H9 (cell line): ENCODE measurements around the gene KIRREL3. TPM values are rescaled to one million over a fixed set of nuclear protein-coding genes. Genes with fewer than 3 reads are reported as not detected.

ENCODE experiments used
- DNase-seq: peaks from one replicate; pipeline ENCODE4 v3.0.0-alpha.2; 2017
- H2AFZ ChIP-seq: one replicate; pipeline ENCODE4 v1.6.1; 2013; ENCODE audit warnings: mild to moderate bottlenecking, low read length, control low read depth, moderate library complexity
- H2AK5ac ChIP-seq: 2 replicates; pipeline ENCODE4 v1.6.1; 2013; ENCODE audit warnings: low read length, control low read depth, mixed read lengths; ENCODE audit not compliant: insufficient read length
- H2BK120ac ChIP-seq: one replicate; pipeline ENCODE4 v1.6.1; 2013; ENCODE audit warnings: low read depth, mild to moderate bottlenecking, low read length, control low read depth, inconsistent platforms; ENCODE audit not compliant: poor library complexity, severe bottlenecking
- H2BK12ac ChIP-seq: 2 replicates; pipeline ENCODE4 v1.6.1; 2013; ENCODE audit warnings: low read length, control low read depth, mixed read lengths, low read depth; ENCODE audit not compliant: insufficient read length
- H2BK15ac ChIP-seq: 2 replicates; pipeline ENCODE4 v1.6.1; 2013; ENCODE audit warnings: low read depth, low read length, control low read depth
- H2BK20ac ChIP-seq: one replicate; pipeline ENCODE4 v1.6.1; 2013; ENCODE audit warnings: low read depth, mild to moderate bottlenecking, low read length, control low read depth, inconsistent platforms; ENCODE audit not compliant: poor library complexity, severe bottlenecking
- H2BK5ac ChIP-seq: 2 replicates; pipeline ENCODE4 v1.6.1; 2013; ENCODE audit warnings: low read length, control low read depth, mixed read lengths; ENCODE audit not compliant: insufficient read length
- H3K14ac ChIP-seq: 2 replicates; pipeline ENCODE4 v1.6.1; 2013; ENCODE audit warnings: low read length, control low read depth; ENCODE audit not compliant: insufficient read depth
- H3K18ac ChIP-seq: 2 replicates; pipeline ENCODE4 v1.6.1; 2013; ENCODE audit warnings: low read depth, mild to moderate bottlenecking, mixed read lengths, low read length, control low read depth; ENCODE audit not compliant: insufficient read length
- H3K23ac ChIP-seq: 2 replicates; pipeline ENCODE4 v1.6.1; 2013; ENCODE audit warnings: low read length, control low read depth, mixed read lengths, low read depth; ENCODE audit not compliant: insufficient read length
- H3K23me2 ChIP-seq: 2 replicates; pipeline ENCODE4 v1.6.1; 2013; ENCODE audit warnings: low read depth, mild to moderate bottlenecking, mixed read lengths, low read length, control low read depth; ENCODE audit not compliant: insufficient read length, poor library complexity, severe bottlenecking
- H3K27ac ChIP-seq: 2 replicates; pipeline ENCODE4 v1.5.1; 2013; ENCODE audit warnings: low read length, control low read depth, mixed read lengths, low read depth; ENCODE audit not compliant: insufficient read length
- H3K27me3 ChIP-seq: 2 replicates; pipeline ENCODE4 v1.6.1; 2013; ENCODE audit warnings: low read length, control low read depth, inconsistent platforms; ENCODE audit not compliant: insufficient read depth
- H3K4ac ChIP-seq: 2 replicates; pipeline ENCODE4 v1.6.1; 2013; ENCODE audit warnings: low read depth, mild to moderate bottlenecking, control low read depth, inconsistent platforms, low read length, moderate library complexity
- H3K4me1 ChIP-seq: 2 replicates; pipeline ENCODE4 v1.6.1; 2013; ENCODE audit warnings: low read length, control low read depth, inconsistent platforms; ENCODE audit not compliant: insufficient read depth
- H3K4me2 ChIP-seq: 2 replicates; pipeline ENCODE4 v1.6.1; 2013; ENCODE audit warnings: low read length, control low read depth, mixed read lengths; ENCODE audit not compliant: insufficient read length, insufficient read depth
- H3K56ac ChIP-seq: 2 replicates; pipeline ENCODE4 v1.6.1; 2013; ENCODE audit warnings: low read depth, mild to moderate bottlenecking, mixed read lengths, low read length, control low read depth; ENCODE audit not compliant: insufficient read length
- H3K79me1 ChIP-seq: 2 replicates; pipeline ENCODE4 v1.6.1; 2013; ENCODE audit warnings: low read depth, mild to moderate bottlenecking, moderate library complexity, low read length, control low read depth, inconsistent platforms; ENCODE audit not compliant: insufficient read depth, poor library complexity, severe bottlenecking
- H3K79me2 ChIP-seq: 2 replicates; pipeline ENCODE4 v1.6.1; 2013; ENCODE audit warnings: low read length, control low read depth, inconsistent platforms; ENCODE audit not compliant: insufficient read depth
- H3K9ac ChIP-seq: 2 replicates; pipeline ENCODE4 v1.6.1; 2013; ENCODE audit warnings: low read length, control low read depth, mixed read lengths; ENCODE audit not compliant: insufficient read length; ENCODE audit errors: extremely low read depth
- H3K9me3 ChIP-seq: one replicate; pipeline ENCODE4 v1.6.1; 2013; ENCODE audit warnings: low read depth, low read length, inconsistent platforms; ENCODE audit not compliant: control insufficient read depth
- H3T11ph ChIP-seq: one replicate; pipeline ENCODE4 v1.6.1; 2013; ENCODE audit warnings: mild to moderate bottlenecking, low read length, control low read depth, inconsistent platforms
- H4K20me1 ChIP-seq: one replicate; pipeline ENCODE4 v1.6.1; 2013; ENCODE audit not compliant: control insufficient read depth, insufficient read length, insufficient read depth
- H4K5ac ChIP-seq: 2 replicates; pipeline ENCODE4 v1.6.1; 2013; ENCODE audit warnings: low read depth, mild to moderate bottlenecking, mixed read lengths, low read length, control low read depth; ENCODE audit not compliant: insufficient read length
- H4K8ac ChIP-seq: replicated peaks from 2 replicates; pipeline ENCODE4 v1.6.1; 2013; ENCODE audit warnings: low read length, control low read depth, mixed read lengths, low read depth; ENCODE audit not compliant: insufficient read length
- H4K91ac ChIP-seq: 2 replicates; pipeline ENCODE4 v1.6.1; 2013; ENCODE audit warnings: low read depth, mild to moderate bottlenecking, moderate library complexity, mixed read lengths, low read length, control low read depth; ENCODE audit not compliant: insufficient read length
- H3K27ac Mint-ChIP-seq, 3 experiments: 2 replicates in 2 of 3; 3 replicates in 1 of 3; pipeline ENCODE4 v1.8.0; 2020 to 2021; ENCODE audit warnings: mixed read lengths in 3 of 3, mild to moderate bottlenecking in 1 of 3, moderate library complexity in 1 of 3
- H3K27me3 Mint-ChIP-seq: 2 replicates; pipeline ENCODE4 v1.8.0; 2021; ENCODE audit warnings: low read depth, mild to moderate bottlenecking, moderate library complexity, mixed read lengths
- H3K36me3 Mint-ChIP-seq, 3 experiments: 2 replicates in 2 of 3; 3 replicates in 1 of 3; pipeline ENCODE4 v1.8.0; 2020 to 2021; ENCODE audit warnings: low read depth in 3 of 3, mixed read lengths in 3 of 3; ENCODE audit not compliant: insufficient read depth in 1 of 3
- H3K4me1 Mint-ChIP-seq, 2 experiments: 2 replicates each; pipeline ENCODE4 v1.8.0; 2020; ENCODE audit warnings: mixed read lengths in 2 of 2
- H3K4me3 Mint-ChIP-seq, 2 experiments: 2 replicates in 1 of 2; 3 replicates in 1 of 2; pipeline ENCODE4 v1.8.0; 2020 to 2021; ENCODE audit warnings: mild to moderate bottlenecking in 2 of 2, mixed read lengths in 2 of 2, moderate library complexity in 1 of 2
- H3K9me3 Mint-ChIP-seq, 2 experiments: 2 replicates in 1 of 2; 3 replicates in 1 of 2; pipeline ENCODE4 v1.8.0; 2020; ENCODE audit warnings: mild to moderate bottlenecking in 2 of 2, mixed read lengths in 2 of 2, moderate library complexity in 1 of 2
- WGBS: extraction: QIAGEN DNeasy Blood & Tissue Kit; methylation state at CpG from one replicate; pipeline ENCODE4 v1.1.7; 2013; ENCODE audit warnings: missing lambda C conversion rate, low lambda C conversion rate, mixed read lengths; ENCODE audit not compliant: insufficient read length; ENCODE audit errors: extremely low coverage; 5-methylcytosine and 5-hydroxymethylcytosine counted together
- total RNA-seq: library from RNA; stranded (reverse); gene quantifications from 2 replicates; pipeline ENCODE4 v1.2.1, GENCODE V29; 2021
- TF ChIP-seq, protein P1 (sequence below): fragments of 200-600 bp; sonication (generic); conservative IDR thresholded peaks from 3 replicates; pipeline ENCODE4 v1.8.0; 2021; ENCODE audit warnings: antibody characterized with exemption, mild to moderate bottlenecking

The KIRREL3 gene
- total RNA-seq, 1 experiment from 2014 or later: 0.17 TPM

DNA sequence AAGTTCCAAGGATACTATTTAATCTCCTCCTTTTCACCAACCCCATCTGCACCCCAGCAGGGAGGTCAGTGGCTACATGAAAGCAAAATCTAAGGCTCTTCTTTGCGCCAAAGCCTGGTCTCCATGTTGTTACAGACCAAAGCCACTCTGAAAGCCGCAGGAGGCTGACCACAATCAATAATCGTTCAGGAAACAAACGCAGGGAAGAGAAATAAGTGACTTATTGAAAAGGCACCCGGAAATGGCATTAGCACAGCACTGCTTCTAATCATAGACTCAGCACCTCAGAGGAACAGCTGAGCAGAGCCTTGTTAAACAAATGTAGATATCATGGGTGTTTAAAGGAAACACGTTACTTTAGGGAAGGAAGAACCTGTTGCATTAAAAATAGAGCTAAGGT, 183.9 kb downstream of the KIRREL3 start:
- no peak overlapping the region for H3K4me2 ChIP-seq
- no peaks in the 10 kb centered on the region for H3K27me3 ChIP-seq
- H3K18ac ChIP-seq: no peak overlapping the region
- no peak overlapping the region for H2BK12ac ChIP-seq
- no peak overlapping the region for H4K91ac ChIP-seq
- no peak overlapping the region for H3K4ac ChIP-seq
- peak overlapping the region; percentile 61; the same call in 1 of the 2 replicates for H3K14ac ChIP-seq
- no peak overlapping the region for H2AK5ac ChIP-seq
- H2BK120ac ChIP-seq: no peak overlapping the region
- H3T11ph ChIP-seq: no peak overlapping the region
- WGBS: no CpG with 5 or more reads among the region's 6 CpGs
- H3K9me3 ChIP-seq: no peaks in the 10 kb centered on the region
- Mint-ChIP-seq H3K27me3 (peaks cover 60% of the 10 kb centered on the region), H3K4me3 (no peak overlapping the region), H3K27ac (no peak overlapping the region), H3K36me3 (no peaks in the 10 kb centered on the region; a peak in 1 of 7 replicates), H3K9me3 (peaks cover 0 to 3% of the 10 kb centered on the region in 2 experiments; a peak in 1 of 5 replicates), H3K4me1 (peaks cover 18 to 27% of the 10 kb centered on the region in 2 experiments)
- H3K79me1 ChIP-seq: no peaks in the 10 kb centered on the region
- H2BK5ac ChIP-seq: no peak overlapping the region
- no peak overlapping the region for H2BK15ac ChIP-seq
- no peak for DNase-seq
- no peaks in the 10 kb centered on the region for H4K20me1 ChIP-seq
- H3K4me1 ChIP-seq: peaks cover 5% of the 10 kb centered on the region
- no peak overlapping the region for H3K23ac ChIP-seq
- H3K27ac ChIP-seq: no peak overlapping the region
- no peaks in the 10 kb centered on the region for H3K23me2 ChIP-seq
- H2AFZ ChIP-seq: no peak overlapping the region
- no peak overlapping the region for H2BK20ac ChIP-seq
- TF ChIP-seq, protein P1, sequence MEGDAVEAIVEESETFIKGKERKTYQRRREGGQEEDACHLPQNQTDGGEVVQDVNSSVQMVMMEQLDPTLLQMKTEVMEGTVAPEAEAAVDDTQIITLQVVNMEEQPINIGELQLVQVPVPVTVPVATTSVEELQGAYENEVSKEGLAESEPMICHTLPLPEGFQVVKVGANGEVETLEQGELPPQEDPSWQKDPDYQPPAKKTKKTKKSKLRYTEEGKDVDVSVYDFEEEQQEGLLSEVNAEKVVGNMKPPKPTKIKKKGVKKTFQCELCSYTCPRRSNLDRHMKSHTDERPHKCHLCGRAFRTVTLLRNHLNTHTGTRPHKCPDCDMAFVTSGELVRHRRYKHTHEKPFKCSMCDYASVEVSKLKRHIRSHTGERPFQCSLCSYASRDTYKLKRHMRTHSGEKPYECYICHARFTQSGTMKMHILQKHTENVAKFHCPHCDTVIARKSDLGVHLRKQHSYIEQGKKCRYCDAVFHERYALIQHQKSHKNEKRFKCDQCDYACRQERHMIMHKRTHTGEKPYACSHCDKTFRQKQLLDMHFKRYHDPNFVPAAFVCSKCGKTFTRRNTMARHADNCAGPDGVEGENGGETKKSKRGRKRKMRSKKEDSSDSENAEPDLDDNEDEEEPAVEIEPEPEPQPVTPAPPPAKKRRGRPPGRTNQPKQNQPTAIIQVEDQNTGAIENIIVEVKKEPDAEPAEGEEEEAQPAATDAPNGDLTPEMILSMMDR: no peak
- no peak overlapping the region for H4K5ac ChIP-seq
- no peak overlapping the region for H3K9ac ChIP-seq
- H4K8ac ChIP-seq: no peak overlapping the region
- H3K79me2 ChIP-seq: no peaks in the 10 kb centered on the region
- no peak overlapping the region for H3K56ac ChIP-seq
